DMS 273 treated with DMSO at 0.1 percent for 48 hours (cell line): ENCODE measurements around the gene ATRNL1.

ENCODE experiments used
- DNase-seq: peaks from one replicate; lab custom pipeline; 2025; lab: John Stamatoyannopoulos, UW

ATRNL1 gene, protein sequence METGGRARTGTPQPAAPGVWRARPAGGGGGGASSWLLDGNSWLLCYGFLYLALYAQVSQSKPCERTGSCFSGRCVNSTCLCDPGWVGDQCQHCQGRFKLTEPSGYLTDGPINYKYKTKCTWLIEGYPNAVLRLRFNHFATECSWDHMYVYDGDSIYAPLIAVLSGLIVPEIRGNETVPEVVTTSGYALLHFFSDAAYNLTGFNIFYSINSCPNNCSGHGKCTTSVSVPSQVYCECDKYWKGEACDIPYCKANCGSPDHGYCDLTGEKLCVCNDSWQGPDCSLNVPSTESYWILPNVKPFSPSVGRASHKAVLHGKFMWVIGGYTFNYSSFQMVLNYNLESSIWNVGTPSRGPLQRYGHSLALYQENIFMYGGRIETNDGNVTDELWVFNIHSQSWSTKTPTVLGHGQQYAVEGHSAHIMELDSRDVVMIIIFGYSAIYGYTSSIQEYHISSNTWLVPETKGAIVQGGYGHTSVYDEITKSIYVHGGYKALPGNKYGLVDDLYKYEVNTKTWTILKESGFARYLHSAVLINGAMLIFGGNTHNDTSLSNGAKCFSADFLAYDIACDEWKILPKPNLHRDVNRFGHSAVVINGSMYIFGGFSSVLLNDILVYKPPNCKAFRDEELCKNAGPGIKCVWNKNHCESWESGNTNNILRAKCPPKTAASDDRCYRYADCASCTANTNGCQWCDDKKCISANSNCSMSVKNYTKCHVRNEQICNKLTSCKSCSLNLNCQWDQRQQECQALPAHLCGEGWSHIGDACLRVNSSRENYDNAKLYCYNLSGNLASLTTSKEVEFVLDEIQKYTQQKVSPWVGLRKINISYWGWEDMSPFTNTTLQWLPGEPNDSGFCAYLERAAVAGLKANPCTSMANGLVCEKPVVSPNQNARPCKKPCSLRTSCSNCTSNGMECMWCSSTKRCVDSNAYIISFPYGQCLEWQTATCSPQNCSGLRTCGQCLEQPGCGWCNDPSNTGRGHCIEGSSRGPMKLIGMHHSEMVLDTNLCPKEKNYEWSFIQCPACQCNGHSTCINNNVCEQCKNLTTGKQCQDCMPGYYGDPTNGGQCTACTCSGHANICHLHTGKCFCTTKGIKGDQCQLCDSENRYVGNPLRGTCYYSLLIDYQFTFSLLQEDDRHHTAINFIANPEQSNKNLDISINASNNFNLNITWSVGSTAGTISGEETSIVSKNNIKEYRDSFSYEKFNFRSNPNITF (N-terminal part only)

DNA sequence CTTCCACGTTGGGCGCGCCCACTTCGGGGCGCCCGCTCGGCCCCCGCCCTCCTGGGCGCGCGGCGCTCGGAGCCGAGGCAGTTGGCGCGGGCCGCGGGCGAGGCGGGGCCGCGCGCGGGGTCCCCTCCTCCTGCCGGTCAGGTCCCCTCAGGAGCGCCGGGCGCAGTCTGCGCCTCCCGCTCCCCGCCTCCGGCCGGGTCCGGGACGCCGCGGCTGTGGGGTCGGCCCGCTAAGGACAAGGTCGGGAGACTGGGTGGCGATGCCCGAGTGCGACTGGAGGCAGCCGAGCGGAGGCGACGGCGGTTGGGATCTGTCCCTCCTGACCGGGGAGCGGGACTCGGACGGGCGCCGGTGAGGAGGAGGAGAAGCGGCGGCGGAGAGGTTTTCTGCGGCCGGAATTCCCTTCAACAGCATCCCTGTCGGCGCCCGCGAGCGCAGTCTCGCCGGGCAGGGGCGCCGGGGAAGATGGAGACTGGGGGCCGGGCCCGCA, at the start of gene ATRNL1:
ATRNL1 (plus strand) TSS at position 80 of the 490 bp plus-strand sequence; CDS start at position 466, 386 bp downstream.
- no peak for DNase-seq

DNA sequence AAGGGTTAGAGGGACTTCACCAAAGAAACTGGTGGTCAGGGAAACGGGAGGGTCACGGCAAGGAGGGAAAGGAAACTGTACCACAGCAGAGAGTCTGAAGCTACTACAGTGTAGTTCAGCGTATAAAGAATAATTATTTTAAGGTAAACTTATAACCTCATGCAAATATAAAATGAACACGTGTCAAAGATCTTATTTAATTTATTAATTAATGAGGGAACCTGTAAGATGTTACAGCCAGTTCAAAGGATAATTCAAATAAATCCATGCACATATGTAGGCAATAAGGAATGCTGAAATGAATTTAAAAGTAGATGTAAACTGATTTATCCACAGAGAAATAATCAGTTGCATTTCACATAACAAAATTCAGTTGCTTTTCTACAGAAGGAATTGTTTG, 49.4 kb upstream of the ATRNL1 start:
- DNase-seq, result no peak

DNA sequence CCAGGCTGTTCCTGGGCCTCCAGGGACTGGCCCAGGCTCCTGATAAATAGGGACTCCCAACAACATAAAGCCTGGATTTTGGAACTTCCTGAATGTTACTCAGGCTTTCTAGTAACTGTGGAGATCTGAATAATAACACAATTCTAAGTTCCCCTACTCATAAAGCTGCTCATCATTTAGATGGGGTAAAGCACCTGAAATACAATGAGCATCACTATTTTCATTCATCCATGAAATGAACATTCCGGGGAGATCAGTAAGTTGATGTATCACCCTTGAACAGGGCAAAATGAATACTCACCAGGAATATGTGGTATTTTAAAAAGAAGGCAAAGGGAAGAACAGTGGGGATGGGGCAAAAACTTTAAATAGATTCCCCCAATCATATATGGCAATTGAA, 48.3 kb upstream of the ATRNL1 start:
- no peak for DNase-seq

DNA sequence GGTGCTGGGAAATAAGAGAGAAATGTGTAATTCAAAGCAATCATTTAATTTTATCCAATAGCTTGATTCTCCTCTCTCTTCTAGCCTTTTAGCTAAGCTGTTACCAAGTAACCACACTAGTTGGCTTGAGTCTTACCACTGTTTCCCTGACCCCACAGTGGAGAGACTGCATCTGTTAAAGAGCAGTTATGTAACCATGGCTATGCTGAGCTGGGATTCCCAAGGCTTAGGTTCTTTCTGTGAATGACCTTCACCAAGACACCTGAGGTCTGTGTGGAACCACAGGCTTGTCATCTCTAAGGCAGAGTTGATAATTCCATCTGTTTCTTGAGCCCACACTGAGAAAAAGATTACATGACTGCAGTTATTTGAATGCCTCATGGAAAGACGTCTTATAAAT, 47.7 kb upstream of the ATRNL1 start:
- no peak for DNase-seq

DNA sequence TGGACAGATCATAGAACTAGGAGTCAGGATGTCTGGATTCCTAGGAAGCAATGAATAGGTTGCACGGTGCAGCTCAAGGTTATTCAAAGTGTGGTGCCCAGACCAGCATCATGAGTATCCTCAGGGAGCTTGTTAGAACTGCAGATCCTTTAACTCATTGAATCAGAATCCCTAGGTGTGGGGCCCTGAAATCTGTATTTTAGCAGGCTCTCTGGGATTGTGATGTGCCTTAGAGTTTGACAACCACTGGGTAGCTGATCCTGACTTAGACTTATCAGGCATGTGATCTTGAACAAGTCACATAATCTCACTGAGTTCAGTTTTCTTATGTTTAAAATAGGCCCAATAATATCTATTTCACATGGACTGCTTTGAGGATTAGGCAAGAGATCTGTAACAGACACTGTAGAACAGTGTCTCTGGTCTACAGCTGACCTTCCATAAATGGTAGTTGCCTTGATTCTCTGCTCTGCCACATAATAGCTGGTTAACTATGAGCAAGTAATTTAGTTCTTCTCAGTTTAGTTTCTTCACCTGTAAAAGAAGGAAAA, 46.4 kb upstream of the ATRNL1 start:
- no peak for DNase-seq

DNA sequence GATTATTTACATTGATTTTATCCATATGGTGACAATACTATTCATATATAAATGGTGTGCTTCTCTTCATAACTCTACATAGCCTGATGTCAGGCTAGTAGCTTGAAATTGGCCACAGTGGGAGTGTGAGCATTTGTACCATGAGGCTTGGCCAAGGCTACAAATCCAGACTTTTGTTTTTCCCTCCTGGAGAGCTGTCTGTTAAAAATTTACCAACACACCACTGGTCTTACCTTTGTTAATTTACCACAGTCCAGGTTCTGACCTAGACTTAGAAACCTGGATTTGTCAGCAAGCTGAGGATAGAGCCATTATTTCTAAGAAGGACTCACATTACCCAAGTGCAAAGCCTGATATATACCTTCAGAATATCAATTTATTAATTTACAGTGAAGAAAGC, 45.5 kb upstream of the ATRNL1 start:
- DNase-seq, result no peak

DNA sequence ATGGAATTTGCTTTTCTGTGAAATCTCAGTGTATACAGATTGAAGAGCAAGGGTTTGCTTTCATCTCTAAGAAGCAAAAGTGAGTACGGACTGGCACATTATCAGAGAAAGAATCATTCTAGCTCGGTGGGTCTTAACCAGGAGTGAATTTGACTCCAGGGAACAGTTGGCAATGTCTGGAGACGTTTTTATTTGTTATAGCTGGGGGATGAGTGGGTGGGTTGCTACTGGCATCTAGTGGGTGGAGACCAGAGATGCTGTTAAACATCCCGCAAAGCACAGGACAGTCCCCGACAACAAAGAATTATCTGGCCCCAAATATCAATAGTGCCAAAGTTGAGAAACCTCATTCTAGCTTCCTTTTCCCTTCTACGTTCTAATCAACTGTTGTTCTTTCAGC, 43.8 kb upstream of the ATRNL1 start:
- DNase-seq, result no peak

DNA sequence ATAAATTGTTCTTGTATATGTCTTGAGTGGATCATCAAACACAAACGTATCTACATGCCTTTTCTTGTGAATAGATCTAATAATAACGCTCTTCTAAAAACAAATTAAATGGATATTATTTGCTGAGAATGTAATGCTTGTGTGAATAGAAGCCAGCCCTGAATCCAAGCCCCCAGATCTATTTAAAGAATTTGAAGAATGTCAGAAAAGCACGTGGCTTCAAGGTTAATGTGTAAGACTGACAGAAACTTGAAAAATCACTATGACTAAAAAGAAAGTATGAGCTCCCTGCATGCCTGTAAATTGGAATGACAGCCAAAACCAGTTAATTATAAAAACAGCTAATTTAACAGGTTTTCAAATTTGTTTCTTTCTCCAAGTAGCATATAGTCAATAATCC, 43.2 kb upstream of the ATRNL1 start:
- DNase-seq, result no peak

DNA sequence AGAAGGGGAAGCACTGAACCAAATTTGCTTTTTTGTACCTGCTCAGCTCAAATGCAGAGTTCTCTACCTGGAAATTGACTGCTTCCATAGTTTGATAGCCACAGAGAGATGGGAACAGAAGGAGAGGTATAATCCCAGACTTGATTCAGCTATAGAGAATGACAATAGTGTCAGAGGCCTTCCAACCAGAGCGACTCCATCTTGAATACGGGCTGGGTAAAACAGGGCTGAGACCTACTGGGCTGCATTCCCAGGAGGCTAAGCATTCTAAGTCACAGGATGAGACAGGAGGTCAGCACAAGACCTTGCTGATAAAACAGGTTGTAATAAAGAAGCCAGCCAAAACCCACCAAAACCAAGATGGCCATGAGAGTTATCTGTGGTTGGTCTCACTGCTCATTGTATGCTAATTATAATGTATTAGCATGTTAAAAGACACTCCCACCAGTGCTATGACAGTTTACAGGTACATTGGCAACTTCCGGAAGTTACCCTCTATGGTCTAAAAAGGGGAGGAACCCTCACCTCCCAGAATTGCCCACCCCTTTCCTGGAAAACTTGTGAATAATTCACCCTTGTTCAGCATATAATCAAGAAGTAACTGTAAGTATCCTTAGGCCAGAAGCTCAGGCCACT, 42.7 kb upstream of the ATRNL1 start:
- DNase-seq, result no peak

DNA sequence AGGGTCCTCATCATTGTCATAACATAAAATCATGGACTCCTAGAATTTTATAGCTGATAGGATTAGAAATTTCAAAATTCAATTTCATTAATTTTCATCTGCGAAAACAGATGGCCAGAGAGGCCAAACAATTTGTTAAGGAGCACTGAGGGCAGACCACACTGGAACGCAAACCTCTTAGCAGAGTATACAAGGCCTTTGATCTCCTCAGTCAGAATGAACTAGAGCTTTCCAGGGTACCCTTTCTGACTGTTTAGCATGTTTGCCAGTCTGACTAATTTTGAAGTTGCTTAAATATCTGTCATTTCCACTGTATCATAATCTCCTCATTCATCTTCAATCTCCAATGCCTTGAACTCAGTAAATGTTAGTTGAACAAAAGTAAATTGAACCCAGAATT, 41.9 kb upstream of the ATRNL1 start:
- no peak for DNase-seq

DNA sequence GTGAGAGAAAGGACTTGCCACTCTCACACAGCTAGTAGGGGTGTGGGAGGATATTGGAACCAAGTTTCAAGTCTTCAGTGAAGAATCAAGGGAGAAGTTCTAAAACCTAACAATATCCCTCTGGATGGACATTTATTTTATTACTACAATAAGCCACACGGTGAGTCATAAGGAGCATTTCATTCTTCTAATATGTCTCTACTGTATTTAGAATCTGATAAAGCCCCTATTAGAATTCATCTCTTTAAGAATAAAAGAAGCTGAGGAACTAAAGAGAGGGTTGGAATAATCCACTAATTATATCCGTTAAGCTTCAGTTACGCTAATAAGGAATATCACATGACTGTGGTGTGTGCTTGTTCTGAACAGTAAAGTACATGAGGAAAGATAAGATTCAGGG, 40.9 kb upstream of the ATRNL1 start:
- no peak for DNase-seq

DNA sequence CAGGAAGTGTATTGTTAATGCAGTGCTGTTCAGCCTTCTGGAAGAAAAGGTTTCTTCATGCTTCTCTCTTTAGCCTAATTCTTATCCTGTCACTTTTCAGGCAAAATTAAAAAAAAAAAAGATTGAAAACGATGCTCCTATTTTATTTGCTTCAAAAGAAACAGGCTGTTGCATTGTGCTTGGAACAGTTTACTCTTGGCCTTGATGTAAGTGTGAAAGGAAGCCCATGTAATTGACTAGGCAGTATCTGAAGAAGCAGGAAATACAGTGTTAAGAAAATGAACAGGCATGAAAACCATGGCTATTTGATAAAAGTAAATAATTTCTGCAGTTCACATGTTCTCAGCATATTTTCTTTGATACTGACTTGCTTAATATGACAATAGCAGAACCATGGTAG, 40.4 kb upstream of the ATRNL1 start:
- no peak for DNase-seq

DNA sequence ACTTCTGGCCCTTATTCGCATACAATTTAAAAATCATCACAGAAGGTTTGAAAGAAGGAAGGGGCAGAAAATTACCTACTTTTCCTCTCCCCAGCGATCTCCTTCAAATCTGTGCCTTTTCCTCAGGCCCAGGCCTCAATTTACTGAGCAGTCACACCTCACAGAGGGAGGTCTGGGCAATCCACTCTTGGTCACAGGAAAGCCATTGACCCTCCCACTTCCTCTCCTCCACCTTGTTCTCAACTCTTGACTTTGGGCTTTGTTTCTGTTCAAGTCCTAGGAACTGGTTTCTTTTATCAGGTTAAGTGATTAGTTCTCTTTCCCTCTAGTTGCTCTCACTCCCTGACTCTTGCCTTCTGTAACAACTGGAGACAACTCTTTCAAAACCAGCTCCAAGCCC, 37.0 kb upstream of the ATRNL1 start:
- DNase-seq, result no peak

DNA sequence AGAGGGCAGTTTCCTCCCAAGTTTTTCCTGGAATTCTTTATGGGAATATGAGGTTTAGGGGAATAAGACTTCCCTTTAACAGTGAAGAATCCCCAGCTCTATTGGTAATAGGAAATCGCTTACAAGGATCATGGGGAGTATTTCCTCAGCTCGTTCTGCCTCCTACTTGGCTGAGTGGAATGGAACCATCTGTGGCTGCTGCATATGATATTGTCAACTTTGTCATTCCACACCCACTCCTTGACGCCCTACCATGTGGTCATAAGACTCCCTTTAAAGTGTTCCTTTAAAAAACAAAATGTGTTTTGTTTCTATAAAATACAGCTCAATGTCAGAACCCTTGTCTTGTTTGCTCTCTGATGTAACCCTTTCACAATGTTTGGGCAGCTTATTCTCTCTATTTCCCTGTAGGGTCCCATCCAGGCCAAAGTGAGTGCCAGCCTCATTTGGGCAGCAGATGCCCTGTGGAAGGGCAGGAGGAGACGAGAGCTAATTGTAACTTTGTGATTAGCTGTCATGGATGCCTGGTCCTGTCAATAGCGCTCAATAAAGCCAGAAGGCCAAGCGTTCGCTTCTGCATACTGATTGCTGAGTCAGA, 33.8 kb upstream of the ATRNL1 start:
- DNase-seq, result no peak

DNA sequence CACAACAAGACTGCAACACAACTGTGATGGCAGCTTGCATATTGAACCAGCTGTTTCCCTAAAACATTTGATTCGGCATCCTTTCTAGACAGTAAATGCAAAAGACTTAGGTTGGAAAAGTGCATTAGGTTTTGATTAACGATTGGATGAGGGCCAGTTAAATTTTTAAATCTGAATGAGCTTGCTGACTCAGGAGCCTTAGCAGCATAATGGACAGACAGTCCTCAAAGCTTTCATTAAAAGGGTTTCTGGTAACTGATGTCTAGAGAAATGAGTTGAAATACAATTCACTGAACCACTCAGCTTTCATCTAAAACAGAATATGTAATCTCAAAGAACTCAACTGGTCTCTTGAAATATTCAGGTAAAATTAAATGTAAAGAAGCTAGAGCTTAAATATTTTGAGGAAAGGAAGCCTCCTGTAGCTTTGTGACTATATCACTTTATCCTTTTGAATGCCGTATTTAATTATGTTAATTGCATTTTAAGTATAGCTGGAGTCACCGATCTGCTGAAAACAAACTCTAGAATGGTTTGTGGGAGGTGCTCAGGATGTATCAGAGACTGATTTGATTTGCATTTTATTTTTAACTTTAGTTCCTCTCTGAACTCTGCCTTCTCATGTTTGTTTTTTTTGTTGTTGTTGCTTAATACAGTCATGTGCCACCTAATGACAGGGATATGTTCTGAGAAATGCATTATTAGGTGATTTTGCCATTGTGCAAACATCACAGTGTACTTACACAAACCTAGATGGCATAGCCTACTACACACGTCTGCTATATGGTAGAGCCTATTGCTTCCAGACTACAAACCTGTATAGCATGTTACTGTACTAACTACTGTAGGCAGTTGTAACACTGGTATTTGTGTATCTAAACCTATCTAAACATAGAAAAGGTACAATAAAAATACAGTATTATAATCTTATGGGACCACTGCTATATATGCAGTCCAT, 29.2 kb upstream of the ATRNL1 start:
- DNase-seq, result no peak

DNA sequence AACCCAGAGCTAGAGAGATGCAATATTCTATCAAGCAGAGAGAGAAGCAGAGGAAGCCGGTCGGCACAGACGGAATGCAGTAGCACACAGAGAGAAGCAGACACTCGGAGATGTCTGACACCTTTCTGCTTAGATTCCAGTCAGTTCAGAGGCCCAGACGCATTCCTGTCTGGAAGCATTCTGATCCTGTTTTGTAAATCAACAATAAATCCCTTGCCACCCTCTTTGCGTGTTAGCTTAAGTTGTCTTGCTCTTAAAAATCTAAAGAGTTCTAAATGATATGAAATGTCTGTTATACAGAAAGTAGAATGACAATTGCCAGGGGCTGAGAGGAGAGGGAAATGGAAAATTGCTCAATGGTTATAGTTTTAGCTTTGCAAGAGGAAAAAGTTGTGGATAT, 27.4 kb upstream of the ATRNL1 start:
- DNase-seq, result no peak

DNA sequence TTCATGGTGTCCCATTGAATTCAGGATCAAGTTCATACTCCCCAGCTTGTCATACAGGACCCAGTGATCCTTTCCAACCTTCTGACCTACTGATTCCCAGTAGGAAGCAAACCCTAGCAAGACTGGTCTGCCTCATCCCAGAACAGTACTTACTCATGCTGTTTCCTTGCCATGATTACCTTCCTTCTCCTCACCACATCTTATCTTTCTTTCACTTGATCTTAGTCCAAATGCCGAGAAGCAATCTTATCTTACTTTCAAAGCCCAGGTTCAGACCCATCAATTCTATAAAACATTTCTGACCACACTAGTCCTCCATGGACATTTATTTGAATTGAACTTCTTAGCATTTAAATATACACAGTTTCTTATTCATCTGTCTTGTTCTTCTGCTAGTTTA, 26.6 kb upstream of the ATRNL1 start:
- no peak for DNase-seq

DNA sequence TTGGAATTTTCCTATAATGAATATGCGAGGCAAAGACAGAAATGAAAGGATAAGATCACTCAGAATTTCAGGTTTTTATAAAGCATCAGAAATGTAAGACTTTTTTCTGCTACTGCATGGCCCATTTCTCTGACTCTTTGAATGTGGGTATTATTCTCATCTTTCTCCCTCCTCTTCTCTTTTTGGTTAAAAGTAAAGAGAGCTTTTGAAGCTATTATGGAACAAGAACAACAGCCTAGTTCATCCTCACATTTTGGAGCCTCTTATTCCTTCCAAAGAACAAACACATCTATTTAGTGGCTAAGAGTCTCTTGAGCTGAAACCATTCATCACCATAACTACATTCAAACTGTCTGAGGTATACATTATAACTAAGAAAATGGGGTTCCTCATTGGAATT, 19.4 kb upstream of the ATRNL1 start:
- no peak for DNase-seq

DNA sequence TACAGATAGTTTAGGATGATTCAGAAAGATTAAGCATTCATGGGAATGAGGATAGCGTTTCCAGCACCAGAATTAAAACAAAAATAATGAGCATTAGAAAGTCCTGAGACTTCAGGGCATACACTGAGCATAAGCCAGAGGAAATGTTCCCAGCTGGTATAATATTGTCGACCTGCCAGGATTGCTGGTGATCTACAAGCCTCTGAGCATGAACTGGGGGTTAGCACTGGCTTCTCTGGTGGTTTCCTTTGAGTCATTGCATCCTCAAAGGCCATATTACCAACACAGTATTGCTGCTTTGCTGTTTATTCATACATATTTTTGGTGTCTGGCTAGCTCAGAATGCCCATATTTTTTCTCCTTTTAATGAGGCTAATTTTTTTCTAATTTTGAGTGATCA, 10.7 kb upstream of the ATRNL1 start:
- no peak for DNase-seq

DNA sequence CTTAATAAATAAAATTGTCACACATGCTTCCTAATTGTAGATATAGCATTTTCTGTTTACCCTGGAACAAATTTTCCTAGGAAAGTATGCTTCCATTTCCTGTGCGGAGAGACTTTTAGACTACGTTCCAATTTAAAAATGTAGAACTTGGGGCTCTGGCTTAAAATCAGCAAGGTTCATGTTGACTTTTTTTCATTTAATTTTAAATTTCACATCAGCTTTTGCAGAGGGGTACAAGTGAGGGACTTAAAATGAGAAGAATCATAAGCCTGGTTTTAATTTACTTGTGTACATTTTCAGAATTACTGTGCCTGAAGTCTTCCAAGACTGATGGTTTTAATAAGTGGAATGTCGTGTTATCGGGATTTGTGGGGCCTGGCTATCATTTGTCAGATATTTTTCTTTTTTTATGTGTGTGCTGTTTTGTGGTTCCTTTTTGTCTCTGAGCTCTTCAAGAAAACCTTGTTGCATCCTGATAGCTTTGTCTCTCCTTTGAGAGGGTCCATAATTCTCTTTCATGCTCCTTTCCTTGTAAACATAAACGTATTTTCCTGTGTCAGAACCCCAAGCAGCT, 8.8 kb upstream of the ATRNL1 start:
- DNase-seq, result no peak
